ENCODE results near the gene SVEP1.

Gene SVEP1

DNA sequence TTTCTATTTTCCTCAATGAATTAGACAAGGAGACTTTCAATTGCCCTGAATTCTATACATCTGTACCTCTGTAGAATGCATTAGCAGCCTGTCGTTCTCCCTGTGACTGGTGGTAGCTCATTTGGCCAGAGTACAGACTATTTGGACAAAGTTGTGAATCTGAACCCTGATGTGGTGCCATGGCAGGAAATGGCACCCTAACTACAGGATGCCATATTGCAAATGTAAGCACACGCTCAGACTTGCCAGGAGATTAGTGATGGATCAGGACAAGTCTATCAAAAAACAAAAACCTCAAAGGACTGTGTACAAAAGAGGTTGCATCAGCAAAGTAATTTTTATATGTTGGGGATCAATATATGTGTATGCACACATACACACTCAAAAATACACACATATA, 58.3 kb downstream of the SVEP1 start:
- no peak for DNase-seq

DNA sequence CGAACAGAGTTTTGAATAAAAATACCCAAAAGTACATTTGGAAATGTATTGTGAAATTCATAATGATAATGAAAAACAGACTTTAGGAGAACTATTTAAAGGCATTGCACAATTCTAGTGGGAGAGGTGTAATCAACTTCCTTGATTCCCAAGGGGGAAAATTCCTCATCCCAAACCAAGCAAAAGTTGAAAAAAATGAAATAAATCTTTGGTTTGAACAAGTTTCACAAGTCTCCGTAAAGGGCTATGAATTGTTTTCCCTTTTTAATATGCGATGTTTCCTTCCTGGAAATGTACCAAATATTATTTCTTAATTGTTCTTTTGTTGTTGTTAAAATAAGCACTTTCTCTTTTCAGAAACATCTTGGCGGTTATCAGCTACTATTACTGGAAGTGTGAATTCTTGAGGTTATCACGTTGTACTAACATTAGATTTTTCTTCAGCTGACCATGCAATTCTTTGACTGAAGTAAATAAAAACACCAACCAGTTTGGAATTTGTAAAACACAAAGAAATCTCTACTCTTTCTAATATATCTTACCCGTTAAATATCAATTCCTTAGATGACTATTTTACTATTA, 59.3 kb downstream of the SVEP1 start:
- DNase-seq: no peak

DNA sequence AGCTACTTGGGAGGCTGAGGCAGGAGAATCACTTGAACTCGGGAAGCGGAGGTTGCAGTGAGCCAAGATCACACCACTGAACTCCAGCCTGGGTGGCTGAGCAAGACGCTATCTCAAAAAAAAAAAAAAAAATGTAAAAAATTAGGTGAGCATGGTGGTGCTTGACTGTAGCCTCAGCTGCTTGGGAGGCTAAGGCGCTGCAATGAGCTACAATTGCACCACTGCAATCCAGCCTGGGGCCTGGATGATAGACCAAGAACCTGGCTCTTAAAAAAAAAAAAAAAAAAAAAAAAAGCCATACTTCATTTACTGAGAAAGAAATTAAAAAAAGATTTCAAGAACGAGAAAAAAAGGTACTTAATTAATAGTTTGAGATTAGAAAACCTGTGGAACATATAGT, 62.1 kb downstream of the SVEP1 start:
- no peak for DNase-seq

DNA sequence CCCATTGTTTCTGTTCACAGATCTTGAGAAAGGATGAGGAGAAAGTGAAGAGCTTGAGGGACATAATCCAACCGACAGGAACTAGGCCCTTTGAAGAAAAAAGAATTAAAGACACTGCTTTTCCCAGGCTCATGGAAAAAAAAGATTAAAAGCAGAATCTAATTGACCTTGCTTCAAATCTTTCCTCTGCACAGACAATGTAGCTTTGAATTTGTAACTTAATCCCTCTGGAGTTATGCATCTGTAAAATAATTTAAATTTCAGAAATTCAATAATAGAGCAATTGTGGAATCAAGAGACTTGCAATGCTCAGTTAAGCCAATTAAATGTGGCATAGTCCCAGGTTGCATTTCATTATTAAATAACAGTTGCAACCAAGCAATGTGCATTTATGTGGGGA, 64.6 kb downstream of the SVEP1 start:
- DNase-seq: no peak

DNA sequence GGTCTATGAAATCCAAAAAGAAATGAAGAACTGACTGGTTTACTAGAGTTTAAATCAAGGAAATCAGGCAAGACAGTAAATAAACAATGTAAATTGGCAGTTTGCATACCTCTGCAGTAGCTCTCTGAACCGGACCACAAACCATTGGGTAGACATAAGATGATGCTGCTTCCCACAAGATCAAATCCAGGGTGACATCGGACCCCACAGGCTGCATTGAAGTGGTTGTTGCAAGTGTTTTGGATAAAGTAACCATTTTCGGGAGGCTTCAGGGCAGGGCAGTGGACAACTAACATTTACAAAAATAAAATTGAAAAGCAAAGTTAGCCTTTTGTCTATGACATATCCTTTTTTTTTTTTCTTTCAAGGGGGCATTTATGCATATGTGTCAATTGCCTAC, 66.7 kb downstream of the SVEP1 start:
- no peak for DNase-seq

DNA sequence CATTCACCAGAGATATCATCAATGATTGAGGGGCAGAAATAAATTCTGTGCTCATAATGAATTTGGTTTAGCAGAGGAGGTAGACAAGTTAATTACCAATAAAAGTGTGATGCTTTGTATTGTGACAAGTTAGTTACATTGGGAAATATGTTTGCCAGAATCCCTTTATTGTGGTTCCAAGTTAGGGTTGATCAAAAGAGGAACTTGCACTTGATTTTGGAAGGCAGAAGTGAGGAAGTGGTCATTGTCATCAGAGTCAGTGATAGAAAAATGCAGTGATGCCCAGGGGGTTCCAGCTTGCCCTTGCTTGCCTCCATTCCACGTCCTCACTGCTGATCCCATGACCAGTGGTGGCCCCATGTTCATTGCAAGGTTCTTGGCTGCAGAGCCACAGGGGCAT, 69.7 kb downstream of the SVEP1 start:
- no peak for DNase-seq

DNA sequence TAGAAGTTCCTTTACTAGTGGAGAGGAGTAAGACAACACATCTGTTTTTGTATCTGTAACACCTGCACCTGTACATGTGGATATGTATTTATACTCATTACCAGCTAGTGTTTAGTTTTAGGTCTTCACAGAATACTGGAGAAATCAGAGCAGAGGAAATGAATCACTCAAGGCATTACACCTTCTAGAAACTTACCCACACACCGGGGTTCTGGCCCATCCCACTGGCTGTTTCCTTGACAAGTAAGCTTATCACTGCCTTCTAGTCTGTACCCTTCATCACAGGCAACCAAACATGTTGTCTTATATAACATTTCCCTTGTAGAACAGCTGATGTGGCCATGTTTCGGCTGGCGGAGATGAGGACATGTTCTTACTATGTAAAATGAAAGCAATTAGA, 76.7 kb downstream of the SVEP1 start:
- DNase-seq: no peak

DNA sequence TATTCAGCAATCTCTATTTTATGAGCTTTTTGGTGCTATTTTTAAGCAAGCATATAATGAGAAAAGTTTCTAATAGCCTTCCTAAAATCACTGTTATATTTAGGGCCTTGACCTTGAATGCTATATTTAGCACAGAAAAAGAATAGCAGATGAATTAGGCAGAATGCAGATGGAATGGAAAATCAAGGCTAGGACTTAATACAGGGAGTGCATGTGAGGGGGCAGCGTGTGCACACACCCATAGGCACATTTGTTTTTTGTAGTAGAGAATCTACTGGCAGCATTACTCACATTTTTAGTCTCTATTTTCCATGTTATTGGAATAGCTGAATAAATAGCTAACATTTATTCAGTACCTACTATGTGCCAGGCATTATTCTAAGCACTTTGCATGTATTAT, 79.9 kb downstream of the SVEP1 start:
- DNase-seq: no peak

DNA sequence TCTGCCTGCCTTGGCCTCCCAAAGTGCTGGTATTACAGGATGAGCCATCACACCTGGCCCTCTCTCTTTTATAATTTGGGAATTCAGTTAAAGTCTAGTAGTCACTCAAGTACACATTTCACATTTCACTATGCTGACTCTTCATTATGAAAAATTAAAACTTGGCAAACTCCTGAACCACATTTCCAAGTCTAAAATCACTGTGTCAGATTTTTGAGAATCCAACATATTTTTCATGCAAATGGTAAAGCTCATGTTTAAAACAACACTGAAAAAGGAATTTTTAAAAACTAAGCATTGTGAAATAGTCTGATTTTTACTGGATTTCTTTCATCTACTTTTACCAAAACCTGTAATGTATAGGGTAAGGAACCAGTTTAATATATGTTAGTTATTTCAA, 92.3 kb downstream of the SVEP1 start:
- DNase-seq: no peak

DNA sequence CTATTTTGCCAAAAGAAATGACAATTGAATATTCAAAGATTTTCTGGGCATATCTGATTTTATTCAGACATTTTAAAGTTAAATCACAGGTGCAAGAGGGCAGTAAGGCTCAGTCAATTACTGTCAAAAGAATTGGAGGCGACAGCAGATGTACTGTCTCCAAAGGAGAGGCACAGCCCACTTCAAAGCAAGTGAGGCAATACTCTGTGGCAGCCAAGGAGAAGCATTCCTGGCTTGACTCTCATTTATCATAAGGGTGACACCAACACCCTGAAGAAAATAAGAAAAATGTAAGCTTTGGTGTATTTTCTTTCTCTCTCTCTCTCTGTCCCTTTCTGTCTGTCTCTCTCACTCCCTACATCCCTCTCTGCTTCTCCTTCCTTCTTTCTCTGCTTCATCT, 93.3 kb downstream of the SVEP1 start:
- no peak for DNase-seq

DNA sequence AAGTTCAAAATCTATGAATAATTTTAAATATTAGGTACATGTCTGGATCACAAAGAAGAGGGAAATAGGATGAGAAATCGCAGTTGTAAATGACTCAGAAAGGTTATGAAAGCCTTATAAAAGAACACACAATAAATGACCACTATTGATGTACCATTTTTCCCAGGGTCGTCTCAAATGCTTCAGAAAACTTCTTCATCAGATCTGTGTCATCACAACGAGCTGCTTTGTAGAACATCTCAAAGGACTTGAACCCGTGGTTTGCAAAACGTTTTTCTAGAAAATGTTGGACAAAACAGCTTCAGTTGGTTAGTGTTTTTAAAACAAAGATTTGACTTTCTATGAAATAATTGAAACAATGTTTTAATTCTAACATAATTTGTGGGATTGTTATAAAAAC, 100.1 kb downstream of the SVEP1 start:
- DNase-seq: no peak

DNA sequence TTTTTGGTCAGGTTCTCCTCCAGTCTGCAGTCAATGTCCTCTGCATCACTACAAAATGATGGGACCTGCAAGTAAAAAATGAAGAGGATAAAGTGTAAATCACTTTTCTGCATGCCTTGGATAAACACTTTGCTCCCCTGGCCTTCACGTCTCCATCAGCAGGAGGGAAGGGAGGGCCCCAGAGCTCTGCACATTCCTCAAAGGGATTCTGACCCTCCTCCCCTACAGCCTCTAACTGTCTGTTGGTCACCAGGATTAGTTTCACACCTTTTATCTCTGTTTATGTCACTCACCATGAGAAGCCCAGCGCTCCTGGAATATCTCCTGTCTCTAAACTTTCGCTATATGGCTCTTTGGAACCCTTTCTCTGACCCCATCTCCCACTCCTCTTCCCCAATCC, 103.3 kb downstream of the SVEP1 start:
- no peak for DNase-seq

DNA sequence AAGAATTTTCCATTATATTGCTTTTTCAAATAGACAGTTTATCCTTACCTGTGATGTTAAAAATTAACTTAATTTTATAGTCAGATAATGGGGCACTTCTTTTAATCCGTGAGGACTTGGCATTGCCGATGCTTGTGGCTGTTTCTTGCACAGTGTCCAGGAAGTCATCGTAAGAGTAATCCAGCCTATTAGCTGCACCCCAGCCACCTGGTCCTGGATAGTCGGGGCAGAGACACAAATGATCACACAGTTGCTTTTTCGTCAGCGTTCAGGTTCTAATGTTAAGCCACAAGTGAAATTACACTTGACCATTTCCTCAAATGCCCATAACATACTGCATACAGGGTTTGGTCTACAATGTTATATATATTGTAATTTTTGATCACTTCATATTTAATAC, 107.4 kb downstream of the SVEP1 start:
- DNase-seq: no peak

DNA sequence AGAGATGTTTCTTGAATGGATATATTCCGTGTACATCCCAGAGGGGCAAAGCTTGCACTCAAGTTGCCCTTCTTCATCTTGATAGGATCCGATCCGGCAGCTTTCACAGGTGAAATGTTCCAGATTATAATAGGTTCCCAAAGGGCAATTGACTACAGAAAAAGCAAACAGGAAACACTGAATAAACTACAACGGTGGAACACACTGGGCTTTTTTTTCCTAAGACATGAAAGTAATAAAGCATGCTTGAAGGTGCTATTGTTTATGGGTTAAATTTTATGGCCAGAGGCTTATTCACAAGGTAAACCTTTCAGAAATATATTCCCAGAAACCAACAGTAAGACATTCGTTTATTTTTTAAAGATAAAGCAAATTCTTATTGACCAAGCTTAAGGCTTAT, 110.6 kb downstream of the SVEP1 start:
- DNase-seq: no peak

DNA sequence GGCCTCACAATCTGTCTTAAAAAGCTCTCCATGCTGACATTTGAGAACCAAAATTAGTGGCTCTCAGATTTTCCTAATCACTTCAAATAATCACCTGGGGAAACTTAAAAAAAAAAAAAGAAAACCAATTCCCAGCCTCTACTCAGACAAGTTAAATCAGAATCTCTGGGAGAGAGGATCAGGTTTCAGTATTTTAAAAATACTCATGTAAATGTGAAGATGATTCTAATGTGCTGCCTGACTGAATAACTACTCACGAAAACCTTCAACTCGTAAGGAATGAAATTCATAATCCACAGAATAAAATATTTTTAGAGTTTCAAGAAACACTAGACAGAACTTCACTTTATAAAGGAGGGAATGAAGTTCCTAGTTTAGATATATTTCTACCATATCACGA, 114.4 kb downstream of the SVEP1 start:
- DNase-seq: no peak

DNA sequence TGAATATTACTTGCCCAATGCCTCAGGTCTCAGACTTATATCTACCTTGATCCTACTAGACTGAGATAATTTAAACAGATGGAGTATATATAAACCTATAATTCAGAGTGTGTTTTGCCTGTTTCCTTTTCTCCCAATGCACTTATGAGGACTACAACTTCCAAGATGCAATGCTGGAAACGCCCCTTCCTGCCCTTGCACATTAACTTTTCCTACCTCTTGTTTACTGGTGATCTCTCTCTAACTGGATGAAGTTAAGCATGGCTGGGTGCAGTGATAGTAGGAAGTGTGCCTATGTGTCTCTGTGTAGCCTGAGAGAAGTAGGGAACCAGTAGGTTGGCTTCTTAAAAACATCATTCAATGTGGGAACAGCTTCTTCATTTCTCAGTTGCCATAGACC, 115.2 kb downstream of the SVEP1 start:
- DNase-seq: no peak

DNA sequence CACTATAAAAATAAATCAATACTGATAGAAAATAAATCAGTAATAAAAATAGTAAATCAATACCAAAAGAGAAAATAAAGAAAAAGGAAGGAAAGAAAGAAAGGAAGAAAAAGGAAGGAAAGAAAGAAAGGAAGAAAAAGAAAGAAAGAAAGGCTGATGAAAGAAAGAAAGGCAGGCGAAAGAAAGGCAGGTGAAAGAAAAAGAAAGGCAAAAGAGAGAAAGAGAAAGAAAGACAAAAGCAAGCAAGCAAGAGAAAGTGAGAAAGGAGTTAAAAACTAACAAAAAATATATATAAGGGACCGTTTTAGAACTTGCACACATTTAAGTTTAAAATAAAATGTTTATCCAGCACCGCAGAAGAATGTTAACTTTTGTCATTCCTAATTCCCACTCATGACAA, 116.0 kb downstream of the SVEP1 start:
- DNase-seq: no peak

DNA sequence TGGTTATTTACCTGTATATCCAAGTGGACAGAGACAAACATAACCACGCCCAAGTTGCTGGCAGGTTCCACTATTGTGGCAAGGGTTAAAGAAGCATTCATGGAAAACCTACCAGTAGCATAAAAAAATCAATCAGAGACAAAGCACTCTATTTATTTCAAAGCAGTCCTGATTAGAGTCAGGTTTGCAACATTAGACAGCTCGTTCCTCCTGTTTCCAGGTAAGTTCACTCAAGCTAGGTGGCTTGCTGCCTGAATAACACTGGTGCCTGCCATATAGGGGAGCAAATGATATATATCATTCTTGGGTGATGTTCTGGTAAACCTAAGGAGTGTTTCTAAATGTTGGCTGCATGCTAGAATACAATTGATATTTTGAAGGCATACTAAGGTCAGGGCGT, 122.3 kb downstream of the SVEP1 start:
- DNase-seq: no peak

DNA sequence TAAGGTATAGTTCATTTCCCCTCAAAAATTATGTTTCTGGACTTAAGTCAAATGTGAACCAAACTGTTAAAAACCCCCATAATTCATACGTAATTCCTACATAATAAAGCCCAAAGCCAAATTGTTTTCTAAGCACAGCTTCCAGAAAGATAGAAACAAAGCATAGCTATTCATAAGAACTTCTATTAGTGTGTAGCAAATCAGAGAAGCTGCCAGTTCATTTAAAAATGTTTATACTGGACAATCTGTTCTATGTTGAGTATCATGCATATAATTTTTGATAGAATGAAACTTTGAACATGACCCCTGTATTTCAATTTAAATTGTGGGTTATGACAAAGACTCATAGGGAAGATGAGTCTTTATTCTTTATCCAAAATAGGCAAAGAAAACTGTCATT, 122.9 kb downstream of the SVEP1 start:
- no peak for DNase-seq

DNA sequence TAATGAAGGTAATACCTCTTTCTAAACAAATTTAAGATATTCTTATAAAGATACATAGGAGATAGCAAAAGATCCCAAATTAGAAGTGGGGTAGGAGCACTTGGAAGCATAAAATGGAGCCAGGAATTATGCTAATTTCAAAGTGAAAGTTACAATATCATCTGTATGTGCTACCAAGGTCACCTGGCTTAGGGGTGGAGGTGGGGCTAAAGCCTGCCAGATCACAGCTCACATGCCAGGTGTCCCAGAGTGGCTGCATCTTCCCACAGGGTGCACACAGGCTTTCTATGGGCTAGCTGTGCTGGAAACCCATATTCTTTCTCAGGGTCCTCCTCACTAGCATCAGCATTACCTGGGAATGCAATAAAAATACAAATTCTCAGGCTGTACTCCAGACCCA, 123.7 kb downstream of the SVEP1 start:
- no peak for DNase-seq

DNA sequence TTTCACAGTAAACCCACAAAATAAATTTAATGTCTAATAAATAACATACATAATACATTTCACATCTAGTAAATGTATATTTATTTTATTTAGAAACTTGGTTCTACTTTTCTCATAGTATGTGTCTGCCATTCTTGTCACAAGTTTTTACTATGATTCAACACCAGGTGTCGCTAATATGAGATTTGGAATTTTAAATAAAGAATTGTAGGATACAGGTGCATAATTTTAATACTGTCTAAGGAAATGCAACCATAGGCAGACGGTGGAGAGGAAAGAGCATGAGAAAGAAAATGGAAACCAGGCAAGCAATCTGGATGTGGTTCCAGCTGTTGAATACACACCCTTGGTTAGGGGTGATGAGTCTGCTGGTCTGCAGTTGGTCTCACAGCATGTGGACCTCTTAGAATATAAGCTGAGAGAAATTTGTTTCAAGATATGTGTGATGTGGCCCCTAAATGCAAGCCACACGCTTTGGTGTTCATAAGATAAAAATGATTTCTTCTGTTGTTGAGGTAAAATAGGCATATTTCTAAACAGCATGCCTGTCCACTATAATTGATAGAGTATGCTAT, 127.2 kb downstream of the SVEP1 start:
- DNase-seq: no peak

DNA sequence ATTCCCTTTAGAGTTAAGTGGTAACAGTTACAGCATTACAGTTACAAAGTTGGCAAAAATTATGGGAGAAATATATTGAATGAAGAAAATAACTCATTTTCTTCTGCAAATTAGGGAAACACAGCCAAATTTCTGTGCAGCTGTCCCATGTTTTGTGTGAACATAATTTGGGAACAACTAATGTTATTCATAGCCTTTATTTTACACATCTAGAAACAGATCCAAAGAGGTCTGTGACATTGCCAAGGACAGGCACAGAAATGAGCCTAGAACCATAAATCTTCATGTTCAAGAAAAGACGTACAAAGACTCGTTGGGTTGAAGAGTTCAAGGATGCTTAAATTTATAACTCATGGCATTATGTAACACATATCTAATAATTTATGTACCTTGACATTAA, 127.8 kb downstream of the SVEP1 start:
- DNase-seq: no peak

DNA sequence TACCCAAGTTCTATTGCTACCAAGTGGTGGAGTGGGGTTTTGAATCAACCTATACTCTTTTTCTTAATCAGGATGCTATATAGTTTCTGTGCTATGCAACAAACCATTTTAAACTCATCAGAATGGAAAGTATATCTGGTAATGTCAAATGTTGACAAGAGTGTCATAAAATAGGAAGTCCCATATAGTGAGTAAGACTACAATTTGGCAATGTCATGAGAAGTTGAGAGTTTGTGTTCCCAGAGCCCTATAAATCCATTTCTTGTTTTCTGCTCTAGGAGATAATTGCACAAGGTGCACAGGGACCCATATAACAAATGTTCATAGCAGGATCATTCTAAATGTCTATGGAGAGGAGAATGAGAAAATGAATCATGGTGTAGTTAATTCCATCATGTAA, 132.1 kb downstream of the SVEP1 start:
- no peak for DNase-seq

DNA sequence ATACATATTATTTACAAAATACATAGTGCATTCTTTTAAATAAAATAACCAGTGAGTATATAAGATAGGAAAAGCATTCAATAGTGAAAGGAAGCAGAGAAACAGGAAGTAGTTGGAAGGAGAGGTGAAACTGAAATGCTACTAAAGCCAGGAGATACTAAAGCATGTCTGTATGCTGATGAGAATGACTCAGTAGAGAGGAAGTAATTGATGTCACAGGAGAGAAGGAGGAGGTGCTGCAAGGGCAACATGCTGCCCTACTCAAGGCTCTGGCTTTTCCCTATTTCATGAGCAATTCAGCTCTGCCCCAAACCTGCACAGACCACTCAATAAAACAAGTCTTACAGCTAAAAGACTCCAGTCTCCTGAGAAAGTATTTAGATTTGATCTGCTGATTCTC, 133.4 kb downstream of the SVEP1 start:
- DNase-seq: no peak

DNA sequence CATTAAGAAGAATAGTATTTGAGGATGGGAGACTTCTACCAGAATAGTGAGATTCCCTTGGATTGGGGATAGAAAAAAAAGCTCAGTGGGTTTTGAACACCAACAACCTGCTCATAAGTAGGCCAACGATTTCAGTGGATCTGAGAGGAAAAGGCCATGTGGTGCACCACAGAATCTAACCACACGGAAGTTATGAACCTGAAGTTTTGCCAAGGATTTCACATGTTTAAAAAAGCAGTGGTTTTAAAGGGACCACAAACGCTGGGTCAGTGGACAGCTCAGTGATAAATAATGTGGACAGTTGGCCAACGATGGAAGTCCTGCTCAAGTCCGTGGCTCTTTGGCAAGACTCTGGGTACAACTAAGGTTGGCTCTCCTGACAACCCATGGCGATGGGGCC, 134.6 kb downstream of the SVEP1 start:
- DNase-seq: no peak

DNA sequence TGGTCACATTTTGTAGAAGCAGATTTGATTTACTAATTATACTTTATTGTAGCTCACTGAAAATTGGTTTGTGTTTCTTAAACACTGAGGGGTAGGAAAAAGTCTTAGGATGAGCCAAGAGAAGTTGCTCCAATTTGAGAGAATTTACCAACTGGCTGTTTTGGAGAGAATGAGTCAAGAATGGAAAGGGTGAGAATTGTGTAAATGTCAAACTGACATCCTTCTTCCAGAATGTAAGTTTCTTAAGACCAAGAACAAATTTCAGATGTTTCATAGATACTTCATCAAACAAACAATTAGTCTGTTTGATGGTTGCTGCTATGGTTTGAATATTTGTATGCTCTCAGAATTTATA, 135.7 kb downstream of the SVEP1 start:
- DNase-seq: no peak

Measured in effector CD8-positive, alpha-beta T cell (primary cell).